Measurements from ENCODE around the gene MVB12B. TPM values are rescaled to one million over a fixed set of nuclear protein-coding genes. Genes with fewer than 3 reads are reported as not detected.

Gene MVB12B
- total and polyA plus RNA-seq, 2 of the 4 experiments (the other 2 are of a cell fraction), result 2.0 to 4.0 TPM

DNA sequence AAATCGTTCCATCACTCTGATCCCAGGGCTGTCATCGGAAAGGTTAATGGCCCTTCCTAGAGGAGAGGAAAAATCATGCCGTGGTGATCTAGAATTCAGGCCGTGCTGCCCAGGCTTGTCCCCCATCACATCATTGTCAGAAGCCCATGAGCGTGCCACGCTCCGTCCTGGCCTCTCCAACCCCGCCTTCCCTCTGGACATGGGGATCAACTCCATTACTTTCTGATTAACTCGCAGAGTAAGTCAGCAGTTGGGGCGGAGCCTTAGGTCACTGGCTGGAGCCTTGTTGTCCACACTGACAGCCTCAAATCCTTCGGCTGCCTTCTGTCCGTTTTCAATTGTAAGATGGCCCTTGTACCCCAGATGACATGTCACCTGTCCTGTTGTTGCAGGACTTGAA, 75.0 kb downstream of the MVB12B start:
- H2AK5ac ChIP-seq (ENCODE audit: low read depth, low read length), result no peak overlapping the region
- 89% methylated on average over 5 of the region's 12 CpGs; no CpG with 5 or more reads in 1 of the 2 experiments for WGBS, 2 experiments (ENCODE audit: extremely low coverage in 2 of 2, insufficient read length in 1 of 2)
- H3K9me3 ChIP-seq (ENCODE audit: control insufficient read depth, insufficient read depth, low read length), result no peaks in the 10 kb centered on the region
- H3K4me1 ChIP-seq (ENCODE audit: control insufficient read depth, insufficient read depth, low read length), result no peaks in the 10 kb centered on the region; the same call in 1 of the 2 replicates
- H2BK20ac ChIP-seq (ENCODE audit: low read depth, low read length), result no peak overlapping the region
- in situ Hi-C loops (cut with MboI; ENCODE audit: low sequenced_read_pairs) (no loop called here), intact Hi-C loops (cut with micrococcal nuclease) (no loop called here), dilution Hi-C loops (cut with HindIII; ENCODE audit: low sequenced_read_pairs, unreplicated experiment) (no loop called here)
- H4K5ac ChIP-seq (ENCODE audit: low read depth, low read length), result no peak overlapping the region
- H3K79me1 ChIP-seq (ENCODE audit: low read depth in 1 of 2, low read length in 2 of 2), result no peaks in the 10 kb centered on the region
- ATAC-seq (ENCODE audit: low read depth) (no peak), DNase-seq (no peak)
- no peak overlapping the region for H2AK9ac ChIP-seq (replicated peaks; ENCODE audit: low read depth, low read length, poor library complexity)
- no peak overlapping the region for H3K14ac ChIP-seq (replicated peaks; ENCODE audit: low read depth, low read length)
- no peak overlapping the region for H4K91ac ChIP-seq (ENCODE audit: insufficient read depth, low read depth, low read length)
- no peak overlapping the region for H2BK120ac ChIP-seq (ENCODE audit: low read depth, low read length)
- H3K9me1 ChIP-seq (ENCODE audit: insufficient read depth, low read length), result no peaks in the 10 kb centered on the region
- H3K27me3 ChIP-seq (ENCODE audit: control insufficient read depth, insufficient read depth, low read length), result no peaks in the 10 kb centered on the region
- H3K36me3 ChIP-seq (ENCODE audit: control insufficient read depth, insufficient read depth, low read length), result peaks cover 1% of the 10 kb centered on the region; the same call in 1 of the 2 replicates
- H3K4me3 ChIP-seq (ENCODE audit: insufficient read depth, low read depth, low read length), result no peak overlapping the region
- no peaks in the 10 kb centered on the region for H4K20me1 ChIP-seq (ENCODE audit: insufficient read depth, low read length)
- no peak overlapping the region for H3K23ac ChIP-seq (ENCODE audit: low read depth, low read length)
- H2AFZ ChIP-seq (replicated peaks; ENCODE audit: low read length, poor library complexity), result no peak overlapping the region
- no peak overlapping the region for H3K4ac ChIP-seq (ENCODE audit: low read depth, low read length)
- CTCF ChIA-PET, result no interaction called here
- no peak overlapping the region for H3K4me2 ChIP-seq (ENCODE audit: low read depth, low read length)
- TF ChIP-seq MXI1 (IDR thresholded peaks at IDR 0.05; ENCODE audit: borderline replicate concordance, low read depth, low read length) (no peak), CEBPB (IDR thresholded peaks at IDR 0.05; ENCODE audit: low read depth, low read length) (no peak), FOS (IDR thresholded peaks at IDR 0.05; ENCODE audit: low read depth, low read length) (no peak), RCOR1 (IDR thresholded peaks at IDR 0.05; ENCODE audit: insufficient replicate concordance, low read length) (no peak), POLR2A (IDR thresholded peaks at IDR 0.05; ENCODE audit: low read depth, low read length) (no peak), NFE2L2 (IDR thresholded peaks at IDR 0.05; ENCODE audit: low read depth, low read length) (no peak), BHLHE40 (IDR thresholded peaks at IDR 0.05; ENCODE audit: low read depth, low read length) (no peak), RAD21 (IDR thresholded peaks at IDR 0.05; ENCODE audit: low read length) (no peak), MAFK (IDR thresholded peaks at IDR 0.05; ENCODE audit: low read depth, low read length) (no peak), SMC3 (IDR thresholded peaks at IDR 0.05; ENCODE audit: low read depth, low read length) (no peak)
- TF ChIP-seq, protein P1, sequence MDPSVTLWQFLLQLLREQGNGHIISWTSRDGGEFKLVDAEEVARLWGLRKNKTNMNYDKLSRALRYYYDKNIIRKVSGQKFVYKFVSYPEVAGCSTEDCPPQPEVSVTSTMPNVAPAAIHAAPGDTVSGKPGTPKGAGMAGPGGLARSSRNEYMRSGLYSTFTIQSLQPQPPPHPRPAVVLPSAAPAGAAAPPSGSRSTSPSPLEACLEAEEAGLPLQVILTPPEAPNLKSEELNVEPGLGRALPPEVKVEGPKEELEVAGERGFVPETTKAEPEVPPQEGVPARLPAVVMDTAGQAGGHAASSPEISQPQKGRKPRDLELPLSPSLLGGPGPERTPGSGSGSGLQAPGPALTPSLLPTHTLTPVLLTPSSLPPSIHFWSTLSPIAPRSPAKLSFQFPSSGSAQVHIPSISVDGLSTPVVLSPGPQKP (IDR thresholded peaks at IDR 0.05; ENCODE audit: borderline replicate concordance, low read depth, low read length), result no peak
- TF ChIP-seq, protein P2, sequence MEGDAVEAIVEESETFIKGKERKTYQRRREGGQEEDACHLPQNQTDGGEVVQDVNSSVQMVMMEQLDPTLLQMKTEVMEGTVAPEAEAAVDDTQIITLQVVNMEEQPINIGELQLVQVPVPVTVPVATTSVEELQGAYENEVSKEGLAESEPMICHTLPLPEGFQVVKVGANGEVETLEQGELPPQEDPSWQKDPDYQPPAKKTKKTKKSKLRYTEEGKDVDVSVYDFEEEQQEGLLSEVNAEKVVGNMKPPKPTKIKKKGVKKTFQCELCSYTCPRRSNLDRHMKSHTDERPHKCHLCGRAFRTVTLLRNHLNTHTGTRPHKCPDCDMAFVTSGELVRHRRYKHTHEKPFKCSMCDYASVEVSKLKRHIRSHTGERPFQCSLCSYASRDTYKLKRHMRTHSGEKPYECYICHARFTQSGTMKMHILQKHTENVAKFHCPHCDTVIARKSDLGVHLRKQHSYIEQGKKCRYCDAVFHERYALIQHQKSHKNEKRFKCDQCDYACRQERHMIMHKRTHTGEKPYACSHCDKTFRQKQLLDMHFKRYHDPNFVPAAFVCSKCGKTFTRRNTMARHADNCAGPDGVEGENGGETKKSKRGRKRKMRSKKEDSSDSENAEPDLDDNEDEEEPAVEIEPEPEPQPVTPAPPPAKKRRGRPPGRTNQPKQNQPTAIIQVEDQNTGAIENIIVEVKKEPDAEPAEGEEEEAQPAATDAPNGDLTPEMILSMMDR (conservative IDR thresholded peaks at IDR 0.05; ENCODE audit: low read depth, low read length), result no peak
- no peak overlapping the region for H3K56ac ChIP-seq (ENCODE audit: extremely low read depth, insufficient read depth, low read length)
- POLR2A ChIA-PET (ENCODE audit: unreplicated experiment), result no interaction called here
- no peak overlapping the region for H3K18ac ChIP-seq (ENCODE audit: low read depth, low read length)
- no peak overlapping the region for H3K9ac ChIP-seq (ENCODE audit: low read depth, low read length)
- no TSS peak for BruUV-seq (replicated peaks)
- no peak overlapping the region for H4K8ac ChIP-seq (ENCODE audit: low read depth in 2 of 2, low read length in 2 of 2)
- H2BK15ac ChIP-seq (ENCODE audit: low read depth, low read length), result no peak overlapping the region
- no peak overlapping the region for H2BK5ac ChIP-seq (ENCODE audit: low read depth, low read length, poor library complexity, severe bottlenecking)
- H3K27ac ChIP-seq (ENCODE audit: insufficient read depth, low read length), result no peak overlapping the region
